Prostate gland (tissue), 2 donors: ENCODE data around the gene CPNE9. TPM values are rescaled to one million over a fixed set of nuclear protein-coding genes. Genes with fewer than 3 reads are reported as not detected.

Experiments
- DNase-seq: peaks from one replicate; pipeline ENCODE4 v3.0.0-alpha.2; 2019; ENCODE audit warnings: low spot score
- H3K27ac ChIP-seq, 2 donors: fragments of 200-600 bp; sonication (generic); 2 replicates each; pipeline ENCODE4 v1.5.1; 2017 to 2019
- H3K27me3 ChIP-seq: fragments of 200-600 bp; sonication (generic); replicated peaks from 2 replicates; pipeline ENCODE4 v1.5.1; 2019; ENCODE audit not compliant: insufficient read depth
- H3K36me3 ChIP-seq, 2 donors: fragments of 200-600 bp; sonication (generic); 1 replicate in 1 of 2; 2 replicates in 1 of 2; pipeline versions ENCODE4 v1.5.1 to v1.8.1; 2017 to 2019
- H3K4me1 ChIP-seq: fragments of 200-600 bp; sonication (generic); replicated peaks from 2 replicates; pipeline ENCODE4 v1.5.1; 2019
- H3K4me3 ChIP-seq, 2 donors: fragments of 200-600 bp; sonication (generic); 2 replicates each; pipeline ENCODE4 v1.5.1; 2017 to 2019
- H3K9me3 ChIP-seq: fragments of 200-600 bp; sonication (generic); 2 replicates; pipeline ENCODE4 v1.5.1; 2017
- POLR2A ChIP-seq: fragments of 450-650 bp; IDR thresholded peaks from one replicate; pipeline ENCODE4 v1.6.1; 2016; ENCODE audit warnings: antibody characterized with exemption, mild to moderate bottlenecking
- POLR2AphosphoS5 ChIP-seq: sonication (generic); formaldehyde crosslinking; IDR thresholded peaks from one replicate; pipeline ENCODE4 v1.6.1; 2017; ENCODE audit warnings: antibody characterized with exemption
- WGBS: methylation state at CpG from one replicate; pipeline ENCODE4 v1.1.5; 2018; 5-methylcytosine and 5-hydroxymethylcytosine counted together
- intact Hi-C: fragments of 100-400 bp; cut with DNase I; formaldehyde crosslinking; loops from one replicate; pipeline ENCODE4 v1.14.2; 2022
- total RNA-seq, 2 donors: library from RNA; depleted of rRNA; stranded (reverse); fragments of >200 nt; gene quantifications; one replicate each; pipeline ENCODE4 v1.1.0, GENCODE V29; 2016
- TF ChIP-seq, protein P1 (sequence below), 4 experiments: fragments of 200-600 bp in 2 of 4; fragments of 450-650 bp in 2 of 4; sonication (generic) in 2 of 4; IDR thresholded peaks; 1 replicate in 3 of 4; 2 replicates in 1 of 4; pipeline ENCODE4 v1.5.1; 2016 to 2019; ENCODE audit warnings: antibody characterized with exemption in 4 of 4, mild to moderate bottlenecking in 2 of 4, moderate library complexity in 2 of 4

CPNE9 gene
- total RNA-seq, 2 donors from 2014 or later: not detected

DNA sequence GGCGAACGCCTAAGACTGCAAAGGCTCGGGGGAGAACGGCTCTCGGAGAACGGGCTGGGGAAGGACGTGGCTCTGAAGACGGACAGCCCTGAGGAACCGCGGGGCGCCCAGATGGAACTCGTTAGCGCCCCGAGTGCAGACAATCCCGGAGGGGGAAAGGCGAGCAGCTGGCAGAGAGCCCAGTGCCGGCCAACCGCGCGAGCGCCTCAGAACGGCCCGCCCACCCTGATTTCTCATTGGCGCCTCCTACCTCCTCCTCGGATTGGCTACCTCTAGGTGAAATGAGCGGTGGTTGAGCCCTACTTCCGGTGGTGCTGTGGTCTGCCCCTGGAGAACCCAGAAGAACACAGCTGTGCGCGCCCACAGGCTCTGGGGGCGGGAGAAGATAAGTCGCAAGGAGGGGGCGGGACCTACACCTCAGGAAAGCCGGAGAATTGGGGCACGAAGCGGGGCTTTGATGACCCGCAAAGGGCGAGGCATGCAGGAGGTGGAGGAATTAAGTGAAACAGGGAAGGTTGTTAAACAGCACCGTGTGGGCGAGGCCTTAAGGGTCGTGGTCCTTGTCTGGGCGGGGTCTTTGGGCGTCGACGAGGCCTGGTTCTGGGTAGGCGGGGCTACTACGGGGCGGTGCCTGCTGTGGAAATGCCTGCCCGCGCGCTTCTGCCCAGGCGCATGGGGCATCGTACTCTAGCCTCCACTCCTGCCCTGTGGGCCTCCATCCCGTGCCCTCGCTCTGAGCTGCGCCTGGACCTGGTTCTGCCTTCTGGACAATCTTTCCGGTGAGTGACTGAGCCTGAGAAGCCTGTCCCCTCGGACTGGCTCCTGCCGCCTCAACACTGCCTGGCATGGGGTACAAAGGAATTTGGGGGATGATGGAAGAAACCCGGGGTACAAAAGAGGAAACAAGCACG, 46.3 kb downstream of the CPNE9 start, which contains the start of gene OGG1:
Gene OGG1 (plus strand): TSS at position 308 of the 911 bp plus-strand sequence. CDS start 335 bp downstream, at position 643.
- H3K27me3 ChIP-seq: no peaks in the 10 kb centered on the region
- under 1% methylated on average over 57 of the region's 60 CpGs for WGBS
- H3K4me1 ChIP-seq: no peaks in the 10 kb centered on the region
- peak within 1 kb of the TSS; percentile 48 to 55 for H3K4me3 ChIP-seq
- H3K9me3 ChIP-seq: no peaks in the 10 kb centered on the region
- intact Hi-C loops: loop anchor here (1.0 kb wide), 1 partner anchor 42 kb away; the partner anchor contains the start of gene TADA3
- peak; percentile 99 for DNase-seq
- H3K36me3 ChIP-seq: peaks cover 8 to 14% of the 10 kb centered on the region in 2 donors
- TF ChIP-seq, protein P1, sequence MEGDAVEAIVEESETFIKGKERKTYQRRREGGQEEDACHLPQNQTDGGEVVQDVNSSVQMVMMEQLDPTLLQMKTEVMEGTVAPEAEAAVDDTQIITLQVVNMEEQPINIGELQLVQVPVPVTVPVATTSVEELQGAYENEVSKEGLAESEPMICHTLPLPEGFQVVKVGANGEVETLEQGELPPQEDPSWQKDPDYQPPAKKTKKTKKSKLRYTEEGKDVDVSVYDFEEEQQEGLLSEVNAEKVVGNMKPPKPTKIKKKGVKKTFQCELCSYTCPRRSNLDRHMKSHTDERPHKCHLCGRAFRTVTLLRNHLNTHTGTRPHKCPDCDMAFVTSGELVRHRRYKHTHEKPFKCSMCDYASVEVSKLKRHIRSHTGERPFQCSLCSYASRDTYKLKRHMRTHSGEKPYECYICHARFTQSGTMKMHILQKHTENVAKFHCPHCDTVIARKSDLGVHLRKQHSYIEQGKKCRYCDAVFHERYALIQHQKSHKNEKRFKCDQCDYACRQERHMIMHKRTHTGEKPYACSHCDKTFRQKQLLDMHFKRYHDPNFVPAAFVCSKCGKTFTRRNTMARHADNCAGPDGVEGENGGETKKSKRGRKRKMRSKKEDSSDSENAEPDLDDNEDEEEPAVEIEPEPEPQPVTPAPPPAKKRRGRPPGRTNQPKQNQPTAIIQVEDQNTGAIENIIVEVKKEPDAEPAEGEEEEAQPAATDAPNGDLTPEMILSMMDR (IDR thresholded peaks at IDR 0.05): peak in 2 of 4 experiments; percentile 23 to 36
- TF ChIP-seq POLR2A (peak; percentile 46), POLR2AphosphoS5 (peak; percentile 96)
- H3K27ac ChIP-seq: peak within 1 kb of the TSS; percentile 92 to 93

DNA sequence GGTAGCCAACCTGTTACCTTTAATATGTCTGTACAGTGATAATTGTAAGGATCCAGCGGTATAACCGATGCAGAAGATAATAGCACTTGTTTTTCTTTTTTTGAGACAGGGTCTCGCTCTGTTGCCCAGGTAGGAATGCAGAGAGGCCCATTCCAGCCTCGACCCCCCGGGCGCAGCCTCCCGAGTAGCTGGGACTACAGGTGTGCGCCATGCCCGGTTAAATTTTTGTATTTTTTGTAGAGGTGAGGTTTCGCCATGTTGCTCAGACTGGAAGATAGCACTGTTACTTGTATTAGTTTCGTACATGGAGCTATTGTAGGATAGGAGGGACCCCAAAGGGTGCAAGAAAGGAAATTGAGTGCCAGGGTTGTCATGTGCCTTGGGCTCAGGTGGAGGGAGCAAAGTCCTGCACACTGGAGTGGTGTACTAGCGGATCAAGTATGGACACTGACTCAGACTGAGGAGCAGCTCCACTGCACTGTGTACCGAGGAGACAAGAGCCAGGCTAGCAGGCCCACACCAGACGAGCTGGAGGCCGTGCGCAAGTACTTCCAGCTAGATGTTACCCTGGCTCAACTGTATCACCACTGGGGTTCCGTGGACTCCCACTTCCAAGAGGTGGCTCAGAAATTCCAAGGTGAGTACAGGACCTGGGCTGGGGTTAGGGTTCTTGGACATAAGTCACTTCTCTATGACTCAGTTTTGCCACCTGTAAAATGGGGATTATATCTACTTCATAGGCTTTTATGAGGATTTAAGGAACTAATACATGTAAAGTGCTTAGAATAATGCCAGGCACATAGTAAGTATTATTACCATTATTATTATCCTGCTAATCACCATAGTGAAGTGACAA, 47.2 kb downstream of the CPNE9 start:
- intact Hi-C loops: no loop called here
- peak overlapping the region; percentile 92 to 93 for H3K27ac ChIP-seq

DNA sequence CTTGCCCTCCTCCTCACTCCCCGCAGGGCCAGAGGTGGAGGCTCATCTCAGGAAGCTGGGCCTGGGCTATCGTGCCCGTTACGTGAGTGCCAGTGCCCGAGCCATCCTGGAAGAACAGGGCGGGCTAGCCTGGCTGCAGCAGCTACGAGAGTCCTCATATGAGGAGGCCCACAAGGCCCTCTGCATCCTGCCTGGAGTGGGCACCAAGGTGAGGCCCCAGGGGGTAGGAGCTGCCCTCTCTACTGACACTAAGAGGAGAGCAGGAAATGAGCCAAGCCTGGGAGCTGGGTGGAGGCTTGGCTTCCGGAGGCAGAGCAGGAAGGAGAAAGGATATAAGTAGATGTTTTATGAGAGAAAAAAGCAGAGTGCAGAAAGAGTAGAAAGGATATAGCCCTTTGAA, 51.0 kb downstream of the CPNE9 start:
- H3K9me3 ChIP-seq: no peaks in the 10 kb centered on the region
- no peaks in the 10 kb centered on the region for H3K27me3 ChIP-seq
- intact Hi-C loops: no loop called here
- no peak overlapping the region for H3K4me3 ChIP-seq
- peaks cover 0 to 16% of the 10 kb centered on the region in 2 donors for H3K36me3 ChIP-seq
- TF ChIP-seq POLR2AphosphoS5 (no peak), POLR2A (no peak)
- TF ChIP-seq, protein P1 (IDR thresholded peaks at IDR 0.05): no peak
- no peaks in the 10 kb centered on the region for H3K4me1 ChIP-seq
- WGBS: 85% methylated on average over 8 of the region's 8 CpGs
- H3K27ac ChIP-seq: no peak overlapping the region
- DNase-seq: no peak

More for the DNA sequence above, 47.2 kb downstream of the CPNE9 start:
- Histone ChIP-seq H3K4me1 (no peaks in the 10 kb centered on the region), H3K27me3 (no peaks in the 10 kb centered on the region), H3K9me3 (no peaks in the 10 kb centered on the region), H3K4me3 (peak overlapping the region; percentile 48 to 55), H3K36me3 (peaks cover 7 to 14% of the 10 kb centered on the region in 2 donors)
- no peak for DNase-seq
- WGBS: 35% methylated on average over 17 of the region's 17 CpGs
- TF ChIP-seq, protein P1 (IDR thresholded peaks at IDR 0.05): no peak
- TF ChIP-seq POLR2A (no peak), POLR2AphosphoS5 (no peak)

DNA sequence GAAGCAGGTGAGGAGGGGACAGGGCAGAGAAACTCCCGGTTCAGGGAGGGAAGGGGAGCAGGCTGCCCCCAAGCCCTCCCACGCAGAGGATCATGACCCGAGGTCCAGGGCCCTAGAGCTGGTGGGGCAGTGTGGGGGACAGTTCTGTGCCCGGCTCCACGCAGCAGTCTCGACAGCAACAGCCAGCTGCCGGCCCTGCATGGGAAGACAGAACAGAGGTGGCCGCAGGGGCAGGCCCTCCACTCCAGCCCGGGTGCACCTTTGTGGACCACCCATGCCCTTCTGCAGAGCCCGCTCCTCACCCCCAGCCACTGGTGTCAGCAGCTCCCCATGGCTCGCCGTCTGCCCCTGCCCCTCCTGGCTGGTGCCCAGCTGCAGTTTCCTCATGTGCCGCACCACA, 53.8 kb downstream of the CPNE9 start:
- H3K27me3 ChIP-seq: no peaks in the 10 kb centered on the region
- TF ChIP-seq POLR2A: no peak
- TF ChIP-seq POLR2AphosphoS5: no peak
- TF ChIP-seq, protein P1 (IDR thresholded peaks at IDR 0.05): no peak
- 82% methylated on average over 13 of the region's 13 CpGs for WGBS
- no peak overlapping the region for H3K27ac ChIP-seq
- H3K36me3 ChIP-seq: peaks cover 0 to 17% of the 10 kb centered on the region in 2 donors
- H3K4me3 ChIP-seq: no peak overlapping the region
- no peaks in the 10 kb centered on the region for H3K9me3 ChIP-seq
- no peak for DNase-seq
- H3K4me1 ChIP-seq: no peaks in the 10 kb centered on the region
- intact Hi-C loops: no loop called here
